B cell (primary cell): ENCODE data around the gene SCYL2. TPM values are rescaled to one million over a fixed set of nuclear protein-coding genes. Genes with fewer than 3 reads are reported as not detected.
"Not testable (repeated sequence)": the region's sequence is repeated elsewhere in the genome, so short reads cannot be mapped to it uniquely, and the experiment has no call there.

Experiments
- ATAC-seq: fragments of 200-7000 bp; cut with Tn5 transposase; one replicate; pipeline ENCODE4 v1.10.0; 2021; ENCODE audit warnings: low read depth, mild to moderate bottlenecking, moderate number of reproducible peaks, moderate library complexity
- CTCF ChIA-PET: fragments of 350-600 bp; sonication (Branson Sonifier 250); formaldehyde crosslinking; loops from one replicate; lab custom pipeline; 2021; ENCODE audit warnings: antibody characterized with exemption, inconsistent platforms; lab: Charles Lee
- POLR2A ChIA-PET: fragments of 350-600 bp; sonication (Branson Sonifier 250); formaldehyde crosslinking; loops from one replicate; lab custom pipeline; 2021; ENCODE audit warnings: antibody characterized with exemption; lab: Charles Lee
- DNase-seq: peaks from one replicate; pipeline ENCODE4 v3.0.0; 2013
- H2AFZ ChIP-seq: 2 replicates; pipeline ENCODE4 v1.6.1; 2012; ENCODE audit warnings: mild to moderate bottlenecking, low read depth, low read length; ENCODE audit not compliant: insufficient read depth, poor library complexity, severe bottlenecking
- H3K27ac ChIP-seq, 2 donors: 1 replicate in 1 of 2; 2 replicates in 1 of 2; pipeline ENCODE4 v1.5.1; 2012 to 2013; ENCODE audit warnings: low read length in 2 of 2, mild to moderate bottlenecking in 2 of 2, moderate library complexity in 1 of 2
- H3K27me3 ChIP-seq, 4 experiments: fragments of 200-600 bp in 1 of 4; sonication (generic) in 1 of 4; replicated peaks in 1 of 4; 1 replicate in 2 of 4; 2 replicates in 2 of 4; pipeline versions ENCODE4 v1.6.1 to v1.7.0; 2013 to 2016; ENCODE audit warnings: low read length in 3 of 4, mild to moderate bottlenecking in 2 of 4, mixed read lengths in 1 of 4, moderate library complexity in 1 of 4; ENCODE audit not compliant: insufficient read depth in 4 of 4, control insufficient read depth in 3 of 4; ENCODE audit errors: control extremely low read depth in 1 of 4
- H3K36me3 ChIP-seq, 2 experiments: replicated peaks in 1 of 2; 1 replicate in 1 of 2; 2 replicates in 1 of 2; pipeline versions ENCODE4 v1.6.1 to v1.7.1; 2013; ENCODE audit warnings: low read length in 1 of 2; ENCODE audit not compliant: insufficient read depth in 2 of 2, control insufficient read depth in 1 of 2; ENCODE audit errors: control extremely low read depth in 1 of 2, extremely low read depth in 1 of 2
- H3K4me1 ChIP-seq, 2 donors: fragments of 200-600 bp in 1 of 2; sonication (generic) in 1 of 2; 1 replicate in 1 of 2; 2 replicates in 1 of 2; pipeline versions ENCODE4 v1.5.1 to v1.6.1; 2013 to 2017; ENCODE audit warnings: low read length in 2 of 2; ENCODE audit not compliant: control insufficient read depth in 2 of 2, insufficient read depth in 2 of 2
- H3K4me2 ChIP-seq: replicated peaks from 2 replicates; pipeline ENCODE3; 2012; ENCODE audit warnings: mild to moderate bottlenecking, low read depth, low read length; ENCODE audit not compliant: poor library complexity, severe bottlenecking
- H3K4me3 ChIP-seq, 5 experiments: fragments of 200-600 bp in 1 of 5; sonication (generic) in 1 of 5; 1 replicate in 3 of 5; 2 replicates in 2 of 5; pipeline versions ENCODE4 v1.5.1 to v1.7.0; 2011 to 2016; ENCODE audit warnings: low read length in 4 of 5, mild to moderate bottlenecking in 4 of 5, low read depth in 2 of 5, control low read depth in 1 of 5, moderate library complexity in 1 of 5; ENCODE audit not compliant: insufficient read depth in 1 of 5; ENCODE audit errors: control extremely low read depth in 1 of 5, extremely low read depth in 1 of 5
- H3K79me2 ChIP-seq: fragments of 200-600 bp; sonication (generic); one replicate; pipeline ENCODE4 v1.6.0; 2016; ENCODE audit warnings: low read length; ENCODE audit not compliant: control insufficient read depth, insufficient read depth
- H3K9ac ChIP-seq: fragments of 200-600 bp; sonication (generic); 2 replicates; pipeline ENCODE4 v1.6.1; 2017; ENCODE audit warnings: mild to moderate bottlenecking, low read length, moderate library complexity
- H3K9me3 ChIP-seq, 3 donors: one replicate each; pipeline versions ENCODE4 v1.6.1 to v1.7.1; 2013; ENCODE audit warnings: low read length in 2 of 3; ENCODE audit not compliant: control insufficient read depth in 2 of 3, insufficient read depth in 1 of 3; ENCODE audit errors: control extremely low read depth in 1 of 3
- H4K20me1 ChIP-seq: 2 replicates; pipeline ENCODE4 v1.6.0; 2012; ENCODE audit warnings: mild to moderate bottlenecking, low read length; ENCODE audit not compliant: insufficient read depth, control insufficient read depth, poor library complexity, severe bottlenecking
- H3K27ac Mint-ChIP-seq: one replicate; pipeline ENCODE4 v1.8.0; 2021; ENCODE audit warnings: mixed read lengths
- H3K27me3 Mint-ChIP-seq: one replicate; pipeline ENCODE4 v1.8.0; 2021; ENCODE audit warnings: mixed read lengths
- H3K4me1 Mint-ChIP-seq: one replicate; pipeline ENCODE4 v1.8.0; 2021; ENCODE audit warnings: mixed read lengths
- H3K4me3 Mint-ChIP-seq: one replicate; pipeline ENCODE4 v1.8.0; 2021; ENCODE audit warnings: mixed read lengths
- H3K9me3 Mint-ChIP-seq: one replicate; pipeline ENCODE4 v1.8.0; 2022; ENCODE audit warnings: mixed read lengths; ENCODE audit not compliant: insufficient read depth
- EZH2 ChIP-seq: IDR thresholded peaks from 2 replicates; pipeline ENCODE4 v1.6.1; 2012; ENCODE audit warnings: borderline replicate concordance, low read depth, mild to moderate bottlenecking, moderate library complexity, low read length; ENCODE audit not compliant: insufficient read depth, poor library complexity, severe bottlenecking
- WGBS: methylation state at CpG from one replicate; pipeline ENCODE4 v1.1.5; 2013; ENCODE audit warnings: missing lambda C conversion rate; ENCODE audit not compliant: insufficient coverage; 5-methylcytosine and 5-hydroxymethylcytosine counted together
- intact Hi-C: fragments of 100-400 bp; cut with micrococcal nuclease; formaldehyde crosslinking; loops from one replicate; pipeline ENCODE4 v1.10.0; 2022
- polyA plus RNA-seq: library from polyadenylated mRNA; depleted of rRNA; stranded (reverse); fragments of >200 nt; gene quantifications from 2 replicates; pipeline ENCODE4 v1.2.3, GENCODE V29; 2012
- total RNA-seq, 2 donors: library from RNA; stranded (reverse); fragments of 120-200 nt in 1 of 2; gene quantifications; 1 replicate in 1 of 2; 2 replicates in 1 of 2; pipeline versions ENCODE4 v1.2.3 to v1.2.4, GENCODE V29; 2013 to 2022
- TF ChIP-seq, protein P1 (sequence below): fragments of 200-600 bp; IDR thresholded peaks from one replicate; pipeline ENCODE4 v1.8.0; 2022; ENCODE audit warnings: antibody characterized with exemption, mild to moderate bottlenecking

The SCYL2 gene
- total and polyA plus RNA-seq, 2 donors (not counting 1 experiment from before 2014, with no cell fraction given), result 8.8 to 38.4 TPM

DNA sequence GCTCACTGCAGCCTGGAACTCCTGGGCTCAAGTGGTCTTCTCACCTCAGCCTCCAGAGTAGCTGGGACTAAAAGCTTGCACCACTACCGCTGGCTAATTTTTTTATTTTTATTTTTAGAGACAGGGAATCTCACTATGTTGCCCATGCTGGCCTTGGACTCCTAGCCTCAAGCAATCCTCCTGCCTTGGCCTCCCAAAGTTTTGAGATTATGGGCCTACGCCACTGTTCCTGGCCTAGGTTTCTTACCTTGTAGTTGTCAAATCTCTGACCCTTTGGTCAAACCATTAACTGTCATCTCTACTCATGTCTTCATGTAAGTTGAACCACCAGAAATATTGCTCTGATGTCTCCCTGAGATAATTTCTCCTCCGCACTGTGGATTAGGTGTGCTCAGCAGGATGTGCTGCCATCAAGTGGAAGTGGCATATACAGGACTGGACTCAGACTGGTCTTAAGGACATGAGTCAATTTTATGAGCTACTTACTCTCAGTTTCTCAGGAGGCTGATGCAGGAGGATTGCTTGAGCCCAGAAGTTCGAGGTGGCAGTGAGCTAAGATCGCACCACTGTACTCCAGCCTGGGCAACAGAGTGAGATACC is 37.8 kb upstream of the SCYL2 start:
- H3K79me2 ChIP-seq, result no peaks in the 10 kb centered on the region
- H3K27ac ChIP-seq, result no peak overlapping the region
- no peak overlapping the region for H3K4me2 ChIP-seq
- ChIA-PET POLR2A (no interaction called here), CTCF (interaction anchor here (0.7 kb wide), 1 partner anchor 373 kb away, joined by 3 read pairs; no protein-coding TSS in a partner anchor)
- H3K27me3 ChIP-seq, result no peaks in the 10 kb centered on the region
- Mint-ChIP-seq H3K9me3 (no peaks in the 10 kb centered on the region), H3K4me1 (no peaks in the 10 kb centered on the region), H3K4me3 (no peak overlapping the region), H3K27me3 (no peaks in the 10 kb centered on the region), H3K27ac (no peak overlapping the region)
- no peak overlapping the region for H3K9ac ChIP-seq
- WGBS, result 100% methylated on average over 4 of the region's 5 CpGs
- no peaks in the 10 kb centered on the region for H3K4me1 ChIP-seq
- peaks cover 1 to 11% of the 10 kb centered on the region in 2 experiments for H3K36me3 ChIP-seq
- H3K4me3 ChIP-seq, result no peak overlapping the region
- DNase-seq, result no peak
- no peak for TF ChIP-seq EZH2
- TF ChIP-seq, protein P1, sequence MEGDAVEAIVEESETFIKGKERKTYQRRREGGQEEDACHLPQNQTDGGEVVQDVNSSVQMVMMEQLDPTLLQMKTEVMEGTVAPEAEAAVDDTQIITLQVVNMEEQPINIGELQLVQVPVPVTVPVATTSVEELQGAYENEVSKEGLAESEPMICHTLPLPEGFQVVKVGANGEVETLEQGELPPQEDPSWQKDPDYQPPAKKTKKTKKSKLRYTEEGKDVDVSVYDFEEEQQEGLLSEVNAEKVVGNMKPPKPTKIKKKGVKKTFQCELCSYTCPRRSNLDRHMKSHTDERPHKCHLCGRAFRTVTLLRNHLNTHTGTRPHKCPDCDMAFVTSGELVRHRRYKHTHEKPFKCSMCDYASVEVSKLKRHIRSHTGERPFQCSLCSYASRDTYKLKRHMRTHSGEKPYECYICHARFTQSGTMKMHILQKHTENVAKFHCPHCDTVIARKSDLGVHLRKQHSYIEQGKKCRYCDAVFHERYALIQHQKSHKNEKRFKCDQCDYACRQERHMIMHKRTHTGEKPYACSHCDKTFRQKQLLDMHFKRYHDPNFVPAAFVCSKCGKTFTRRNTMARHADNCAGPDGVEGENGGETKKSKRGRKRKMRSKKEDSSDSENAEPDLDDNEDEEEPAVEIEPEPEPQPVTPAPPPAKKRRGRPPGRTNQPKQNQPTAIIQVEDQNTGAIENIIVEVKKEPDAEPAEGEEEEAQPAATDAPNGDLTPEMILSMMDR, result no peak
- ATAC-seq, result no peak
- H2AFZ ChIP-seq, result no peak overlapping the region
- intact Hi-C loops, result no loop called here
- H3K9me3 ChIP-seq, result no peaks in the 10 kb centered on the region
- H4K20me1 ChIP-seq, result no peaks in the 10 kb centered on the region

DNA sequence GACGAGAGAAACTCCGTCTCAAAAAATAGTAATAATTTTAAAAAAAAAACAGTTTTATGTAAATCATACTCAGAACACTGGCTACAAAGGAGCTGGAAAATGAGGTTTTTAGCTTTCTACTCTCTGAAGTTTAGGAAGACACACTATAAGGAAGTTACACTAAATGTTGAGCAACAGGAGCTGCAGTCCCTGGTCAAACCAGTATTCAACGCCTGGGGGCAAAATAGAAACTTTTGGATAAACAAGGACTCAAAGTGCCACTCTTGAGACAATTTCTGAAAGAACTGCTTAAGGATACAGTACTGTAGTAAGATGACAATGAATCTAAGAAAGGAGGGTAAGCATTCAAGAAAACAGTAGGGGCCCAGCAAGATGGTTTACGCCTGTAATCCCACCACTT is 37.1 kb upstream of the SCYL2 start:
- intact Hi-C loops, result no loop called here
- DNase-seq (no peak), ATAC-seq (no peak)
- H3K4me3 ChIP-seq, result no peak overlapping the region
- CTCF ChIA-PET, result no interaction called here
- H3K4me1 Mint-ChIP-seq, result no peaks in the 10 kb centered on the region
- no peaks in the 10 kb centered on the region for H3K4me1 ChIP-seq
- H3K36me3 ChIP-seq, result peaks cover 1 to 7% of the 10 kb centered on the region in 2 experiments
- no peak overlapping the region for H3K27ac ChIP-seq
- POLR2A ChIA-PET, result no interaction called here
- 89% methylated on average over 1 of the region's 4 CpGs for whole genome bisulfite sequencing
- no peaks in the 10 kb centered on the region for H3K27me3 Mint-ChIP-seq
- H3K9me3 ChIP-seq, result no peaks in the 10 kb centered on the region
- no peak for TF ChIP-seq EZH2
- TF ChIP-seq, protein P1, result no peak
- no peak overlapping the region for H3K27ac Mint-ChIP-seq
- H4K20me1 ChIP-seq, result no peaks in the 10 kb centered on the region
- H3K9me3 Mint-ChIP-seq, result no peaks in the 10 kb centered on the region
- H2AFZ ChIP-seq, result no peak overlapping the region
- no peak overlapping the region for H3K4me2 ChIP-seq
- H3K9ac ChIP-seq, result no peak overlapping the region
- H3K79me2 ChIP-seq, result no peaks in the 10 kb centered on the region
- H3K27me3 ChIP-seq, result no peaks in the 10 kb centered on the region
- no peak overlapping the region for H3K4me3 Mint-ChIP-seq

DNA sequence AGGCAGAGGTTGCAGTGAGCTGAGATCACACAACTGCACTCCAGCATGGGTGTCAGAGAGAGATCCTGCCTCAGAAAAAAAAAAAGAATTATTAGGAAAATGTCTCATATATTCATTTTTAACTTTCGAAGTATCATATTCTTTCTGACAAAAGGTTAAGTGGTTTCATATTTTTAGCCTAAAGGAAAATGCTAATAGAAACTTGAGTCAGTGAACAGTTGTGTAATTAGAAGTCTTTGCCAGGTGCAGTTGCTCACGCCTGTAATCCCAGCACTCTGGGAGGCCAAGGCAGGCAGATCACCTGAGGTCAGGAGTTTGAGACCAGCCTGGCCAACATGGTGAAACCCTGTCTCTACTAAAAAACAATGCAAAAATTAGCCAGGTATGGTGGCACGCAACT is 35.1 kb upstream of the SCYL2 start:
- H3K79me2 ChIP-seq, intact Hi-C loops, H3K9me3 Mint-ChIP-seq, H3K9me3 ChIP-seq, H3K4me2 ChIP-seq, H3K4me3 ChIP-seq, ATAC-seq, DNase-seq, H3K4me1 Mint-ChIP-seq, H3K9ac ChIP-seq, H3K27me3 Mint-ChIP-seq, H3K27ac Mint-ChIP-seq, H4K20me1 ChIP-seq, H3K4me3 Mint-ChIP-seq, H3K36me3 ChIP-seq, H3K27me3 ChIP-seq, H3K27ac ChIP-seq, H2AFZ ChIP-seq, H3K4me1 ChIP-seq: not testable (repeated sequence)
- ChIA-PET CTCF (interaction anchor here (1.8 to 2.2 kb wide), 2 partner anchors 322 to 440 kb away, joined by 4 to 6 read pairs; no protein-coding TSS in a partner anchor), POLR2A (interaction anchor here (0.7 kb wide), 1 partner anchor 1084 kb away, joined by 3 read pairs; no protein-coding TSS in a partner anchor)
- WGBS, result no CpG with 5 or more reads among the region's 3 CpGs
